Measurements from ENCODE around the gene AVPR2. TPM values are rescaled to one million over a fixed set of nuclear protein-coding genes. Genes with fewer than 3 reads are reported as not detected.

The AVPR2 gene
- total RNA-seq, 2 donors from 2014 or later, result 2.3 to 4.7 TPM

GRCh38 chrX:153902385-153902784 lies 2.1 kb upstream of the AVPR2 start:
- no peak for TF ChIP-seq CTCF (IDR thresholded peaks at IDR 0.05)
- no peaks in the 10 kb centered on the region for H3K27me3 ChIP-seq

GRCh38 chrX:153903238-153903980 lies 1.1 kb upstream of the AVPR2 start:
- no peak for TF ChIP-seq CTCF (IDR thresholded peaks at IDR 0.05)
- Histone ChIP-seq H3K4me1 (peaks cover 0 to 23% of the 10 kb centered on the region in 2 donors), H3K36me3 (no peaks in the 10 kb centered on the region), H3K4me3 (no peak overlapping the region), H3K9me3 (peaks cover 0 to 9% of the 10 kb centered on the region in 2 donors), H3K27ac (peak overlapping the region; percentile 16 to 32), H3K27me3 (no peaks in the 10 kb centered on the region)
- DNase-seq (ENCODE audit: low spot score), result no peak

More at GRCh38 chrX:153902385-153902784, 2.1 kb upstream of the AVPR2 start:
- peaks cover 0 to 23% of the 10 kb centered on the region in 2 donors for H3K4me1 ChIP-seq
- no peak for DNase-seq (ENCODE audit: low spot score)
- H3K4me3 ChIP-seq, result no peak overlapping the region
- H3K36me3 ChIP-seq, result no peaks in the 10 kb centered on the region
- H3K9me3 ChIP-seq, result peaks cover 0 to 9% of the 10 kb centered on the region in 2 donors
- no peak overlapping the region for H3K27ac ChIP-seq

GRCh38 chrX:153905481-153906095 lies 1.1 kb downstream of the AVPR2 start:
- no peak overlapping the region for H3K27ac ChIP-seq
- no peaks in the 10 kb centered on the region for H3K36me3 ChIP-seq
- TF ChIP-seq CTCF (IDR thresholded peaks at IDR 0.05), result no peak
- H3K9me3 ChIP-seq, result no peaks in the 10 kb centered on the region
- no peak for DNase-seq (ENCODE audit: low spot score)
- H3K27me3 ChIP-seq, result peaks cover 0 to 3% of the 10 kb centered on the region in 2 donors
- peaks cover 0 to 23% of the 10 kb centered on the region in 2 donors for H3K4me1 ChIP-seq
- H3K4me3 ChIP-seq, result peak overlapping the region; percentile 14 to 39

GRCh38 chrX:153906126-153906917 lies 1.8 kb downstream of the AVPR2 start:
- Histone ChIP-seq H3K4me1 (peaks cover 0 to 17% of the 10 kb centered on the region in 2 donors), H3K36me3 (no peaks in the 10 kb centered on the region), H3K4me3 (no peak overlapping the region), H3K9me3 (no peaks in the 10 kb centered on the region), H3K27ac (no peak overlapping the region), H3K27me3 (peaks cover 0 to 3% of the 10 kb centered on the region in 2 donors)
- TF ChIP-seq CTCF (IDR thresholded peaks at IDR 0.05), result no peak
- DNase-seq (ENCODE audit: low spot score), result no peak

GRCh38 chrX:153907456-153907855 lies 3.0 kb downstream of the AVPR2 start:
- Histone ChIP-seq H3K4me3 (no peak overlapping the region), H3K27ac (no peak overlapping the region), H3K27me3 (peaks cover 0 to 3% of the 10 kb centered on the region in 2 donors), H3K9me3 (no peaks in the 10 kb centered on the region), H3K4me1 (peaks cover 0 to 6% of the 10 kb centered on the region in 2 donors), H3K36me3 (no peaks in the 10 kb centered on the region)
- TF ChIP-seq CTCF (IDR thresholded peaks at IDR 0.05), result no peak
- DNase-seq (ENCODE audit: low spot score), result no peak
